Activated T-cell treated with anti-CD3 and anti-CD28 coated beads, Interleukin-2, amount 50 U/mL, for 72 hours (primary cell): ENCODE results near the gene CARS1. TPM values are rescaled to one million over a fixed set of nuclear protein-coding genes. Genes with fewer than 3 reads are reported as not detected.
A peak's percentile ranks its signal among the peaks of the same experiment; 100 is the strongest.

Source experiments
- ATAC-seq, 2 donors: fragments of 150-1000 bp; cut with Tn5 transposase; replicated peaks in 1 of 2; 2 replicates each; pipeline ENCODE4 v1.10.0; 2021; ENCODE audit warnings: moderate library complexity in 2 of 2, mild to moderate bottlenecking in 1 of 2
- DNase-seq, 2 donors: peaks; one replicate each; pipeline ENCODE4 v3.0.0; 2021 to 2022; ENCODE audit warnings: mixed read lengths in 1 of 2
- H3K27ac Mint-ChIP-seq: one replicate; pipeline ENCODE4 v1.8.0; 2022; ENCODE audit warnings: mild to moderate bottlenecking, moderate library complexity, mixed read lengths
- H3K27me3 Mint-ChIP-seq: one replicate; pipeline ENCODE4 v1.8.0; 2022; ENCODE audit warnings: low read depth, mixed read lengths
- H3K36me3 Mint-ChIP-seq, 2 donors: one replicate each; pipeline ENCODE4 v1.8.0; 2022; ENCODE audit warnings: mixed read lengths in 2 of 2, mild to moderate bottlenecking in 1 of 2; ENCODE audit not compliant: insufficient read depth in 2 of 2
- H3K4me1 Mint-ChIP-seq: one replicate; pipeline ENCODE4 v1.8.0; 2022; ENCODE audit warnings: low read depth, mixed read lengths
- H3K4me3 Mint-ChIP-seq, 2 donors: one replicate each; pipeline ENCODE4 v1.8.0; 2022; ENCODE audit warnings: mild to moderate bottlenecking in 2 of 2, mixed read lengths in 2 of 2, moderate library complexity in 2 of 2
- H3K9me3 Mint-ChIP-seq, 2 donors: one replicate each; pipeline ENCODE4 v1.8.0; 2022; ENCODE audit warnings: mixed read lengths in 2 of 2
- total RNA-seq, 2 donors: library from RNA; stranded (reverse); gene quantifications; one replicate each; pipeline ENCODE4 v1.2.3, GENCODE V29; 2022

Gene CARS1
- total RNA-seq, 2 donors from 2014 or later = 217 to 224 TPM

DNA sequence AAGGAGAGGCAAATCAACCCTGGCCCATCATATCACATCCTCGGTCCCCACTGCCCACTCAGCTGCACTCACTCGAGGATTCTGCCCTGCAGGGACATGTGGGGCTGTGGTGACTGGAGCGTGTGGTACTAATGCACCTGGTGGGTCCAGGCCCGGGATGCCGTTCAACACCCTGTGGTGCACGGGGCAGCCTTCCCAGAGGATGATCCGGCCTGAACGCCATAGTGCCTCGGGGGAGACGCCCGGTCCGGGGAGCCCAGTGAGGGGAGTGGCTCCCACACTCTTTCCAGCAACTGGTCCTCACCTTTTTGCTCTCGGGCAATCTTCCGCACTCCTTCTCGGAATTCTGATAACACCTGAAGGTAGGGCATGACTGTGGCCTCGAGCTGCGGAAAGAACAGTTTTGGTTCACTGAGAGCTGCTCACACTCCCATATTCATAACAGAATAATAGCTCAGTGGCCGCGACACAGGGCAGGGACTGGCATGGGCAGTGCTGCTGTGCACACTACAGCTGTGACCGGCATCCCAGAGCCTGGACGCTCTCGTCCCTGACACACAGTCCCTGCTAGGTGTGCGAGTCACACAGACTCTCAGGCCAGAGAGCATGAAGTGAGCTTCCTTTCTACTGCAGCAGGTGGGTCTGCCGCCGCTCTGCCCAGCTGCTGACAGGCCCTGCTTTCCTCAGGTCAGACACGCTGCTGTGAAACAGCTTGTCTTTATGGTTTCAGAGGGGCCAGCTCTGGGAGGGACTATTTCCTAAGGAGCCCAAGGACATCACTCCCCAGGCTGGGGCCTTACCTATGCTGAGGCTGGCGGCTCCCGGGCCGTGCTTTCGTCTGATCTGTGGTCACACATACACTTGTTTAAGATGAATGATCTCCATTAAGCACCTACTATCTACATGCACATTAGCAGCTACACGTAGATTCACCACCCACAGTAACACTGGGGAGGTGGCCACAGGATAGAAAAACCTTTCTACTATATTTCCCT, 45.0 kb downstream of the CARS1 start:
- no peak overlapping the region for H3K27ac Mint-ChIP-seq
- peaks cover 10 to 31% of the 10 kb centered on the region in 2 donors for H3K36me3 Mint-ChIP-seq
- ATAC-seq (no peak), DNase-seq (no peak)
- no peaks in the 10 kb centered on the region for H3K9me3 Mint-ChIP-seq
- H3K27me3 Mint-ChIP-seq = no peaks in the 10 kb centered on the region
- H3K4me1 Mint-ChIP-seq = peaks cover 76% of the 10 kb centered on the region
- no peak overlapping the region for H3K4me3 Mint-ChIP-seq

- H3K36me3 Mint-ChIP-seq = peaks cover 13 to 31% of the 10 kb centered on the region in 2 donors
- no peaks in the 10 kb centered on the region for H3K27me3 Mint-ChIP-seq
- H3K9me3 Mint-ChIP-seq = no peaks in the 10 kb centered on the region
- DNase-seq (peak in 1 of 2 donors; percentile 34), ATAC-seq (peak in 1 of 2 donors; percentile 40)
- H3K4me3 Mint-ChIP-seq = peak overlapping the region; percentile 11 to 74
- peaks cover 62% of the 10 kb centered on the region for H3K4me1 Mint-ChIP-seq
- H3K27ac Mint-ChIP-seq = peak overlapping the region; percentile 97
Measured at GRCh38 chr11:3010521-3011275, 46.5 kb downstream of the CARS1 start.

GRCh38 chr11:3010004-3010403, 47.2 kb downstream of the CARS1 start:
- Mint-ChIP-seq H3K4me1 (peaks cover 55% of the 10 kb centered on the region), H3K9me3 (no peaks in the 10 kb centered on the region), H3K27me3 (no peaks in the 10 kb centered on the region), H3K27ac (peak overlapping the region; percentile 79), H3K4me3 (peak overlapping the region in 1 of 2 donors; percentile 31), H3K36me3 (peaks cover 15 to 36% of the 10 kb centered on the region in 2 donors)
- DNase-seq (no peak), ATAC-seq (no peak)

GRCh38 chr11:3009481-3009880, 47.7 kb downstream of the CARS1 start:
- H3K36me3 Mint-ChIP-seq = peaks cover 16 to 38% of the 10 kb centered on the region in 2 donors
- H3K27me3 Mint-ChIP-seq = no peaks in the 10 kb centered on the region
- peaks cover 49% of the 10 kb centered on the region for H3K4me1 Mint-ChIP-seq
- H3K27ac Mint-ChIP-seq = peak overlapping the region; percentile 79
- H3K4me3 Mint-ChIP-seq = peak overlapping the region in 1 of 2 donors; percentile 31
- no peak for ATAC-seq
- no peaks in the 10 kb centered on the region for H3K9me3 Mint-ChIP-seq
- no peak for DNase-seq

DNA sequence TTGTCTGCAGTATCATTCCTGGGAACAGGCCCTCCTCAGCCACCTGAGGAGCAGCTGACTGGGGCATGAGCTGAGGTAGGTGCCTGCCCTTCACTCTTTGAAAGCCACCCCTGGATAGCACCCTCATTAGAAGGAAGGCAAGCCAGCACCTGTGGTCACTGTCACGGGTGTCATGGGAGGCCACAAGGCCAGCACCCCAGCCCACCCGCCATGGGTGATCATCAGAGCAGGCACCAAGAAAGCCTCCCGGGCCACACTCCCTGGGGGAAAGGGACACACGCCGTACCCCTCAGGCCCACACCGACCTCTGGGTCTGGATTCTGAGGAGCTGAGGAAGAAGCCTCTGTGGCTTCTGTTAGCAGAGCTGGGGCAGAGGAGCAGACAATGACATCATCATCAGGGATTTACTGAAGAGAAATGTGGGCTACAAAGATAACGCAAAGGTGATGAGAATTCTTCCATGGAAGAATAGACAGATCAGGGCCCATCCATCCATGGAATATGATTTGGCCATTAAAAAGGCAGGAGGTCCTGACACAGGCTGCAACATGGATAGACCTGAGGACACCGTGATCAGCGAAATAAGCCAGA, 48.4 kb downstream of the CARS1 start:
- Mint-ChIP-seq H3K36me3 (peaks cover 21 to 44% of the 10 kb centered on the region in 2 donors), H3K4me1 (peaks cover 43% of the 10 kb centered on the region), H3K4me3 (no peak overlapping the region), H3K27ac (peak overlapping the region; percentile 39), H3K9me3 (no peaks in the 10 kb centered on the region), H3K27me3 (no peaks in the 10 kb centered on the region)
- no peak for DNase-seq
- no peak for ATAC-seq

DNA sequence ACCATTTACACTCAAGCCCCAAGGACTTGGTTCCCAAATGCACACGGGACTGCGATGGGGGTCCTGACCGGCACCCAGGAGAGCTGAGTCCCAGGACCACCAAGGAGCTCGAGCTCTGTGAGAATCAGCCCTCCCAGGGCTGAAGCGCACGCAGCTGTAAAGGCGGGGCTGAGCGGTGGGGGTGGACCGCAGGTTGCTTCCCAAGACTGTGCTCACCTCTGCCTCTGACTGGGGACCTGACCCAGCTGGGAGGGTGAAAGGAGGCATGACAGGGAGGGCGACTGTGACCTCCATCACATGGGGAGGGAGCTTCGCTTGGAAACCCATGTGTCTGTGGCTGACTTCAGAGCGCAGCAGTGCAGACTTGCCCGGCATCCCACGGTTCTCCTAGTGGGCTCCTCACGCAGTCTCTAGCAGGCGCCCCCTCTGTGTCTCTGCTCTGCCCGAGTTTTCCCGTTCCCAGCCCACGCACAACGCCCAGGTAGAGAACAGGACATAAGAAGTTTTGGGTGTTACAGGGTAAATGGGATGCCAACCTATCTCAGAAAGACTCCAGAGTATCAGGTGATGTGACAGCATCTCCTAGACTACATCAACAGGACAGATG, 49.7 kb downstream of the CARS1 start:
- Mint-ChIP-seq H3K4me3 (no peak overlapping the region), H3K4me1 (peaks cover 38% of the 10 kb centered on the region), H3K27me3 (no peaks in the 10 kb centered on the region), H3K9me3 (no peaks in the 10 kb centered on the region), H3K36me3 (peaks cover 25 to 47% of the 10 kb centered on the region in 2 donors), H3K27ac (peak overlapping the region; percentile 34)
- no peak for ATAC-seq
- DNase-seq = no peak

GRCh38 chr11:3006505-3007260, 50.5 kb downstream of the CARS1 start:
- Mint-ChIP-seq H3K27ac (no peak overlapping the region), H3K27me3 (no peaks in the 10 kb centered on the region), H3K9me3 (no peaks in the 10 kb centered on the region), H3K36me3 (peaks cover 27 to 49% of the 10 kb centered on the region in 2 donors), H3K4me3 (no peak overlapping the region), H3K4me1 (peaks cover 38% of the 10 kb centered on the region)
- ATAC-seq = peak; percentile 58 to 61
- peak in 1 of 2 donors; percentile 37 for DNase-seq

- Mint-ChIP-seq H3K9me3 (no peaks in the 10 kb centered on the region), H3K4me3 (no peak overlapping the region), H3K27ac (peak overlapping the region; percentile 41), H3K27me3 (no peaks in the 10 kb centered on the region), H3K4me1 (peaks cover 22% of the 10 kb centered on the region), H3K36me3 (peaks cover 28 to 52% of the 10 kb centered on the region in 2 donors)
- ATAC-seq = no peak
- DNase-seq = no peak
Measured at GRCh38 chr11:3004481-3004880, 52.7 kb downstream of the CARS1 start.

GRCh38 chr11:3003396-3004231, 53.6 kb downstream of the CARS1 start:
- Mint-ChIP-seq H3K27me3 (no peaks in the 10 kb centered on the region), H3K4me1 (peaks cover 16% of the 10 kb centered on the region), H3K36me3 (peaks cover 23 to 47% of the 10 kb centered on the region in 2 donors), H3K9me3 (no peaks in the 10 kb centered on the region), H3K4me3 (no peak overlapping the region), H3K27ac (no peak overlapping the region)
- DNase-seq (no peak), ATAC-seq (no peak)

GRCh38 chr11:3002871-3003270, 54.4 kb downstream of the CARS1 start:
- H3K4me3 Mint-ChIP-seq = no peak overlapping the region
- H3K27ac Mint-ChIP-seq = no peak overlapping the region

DNA sequence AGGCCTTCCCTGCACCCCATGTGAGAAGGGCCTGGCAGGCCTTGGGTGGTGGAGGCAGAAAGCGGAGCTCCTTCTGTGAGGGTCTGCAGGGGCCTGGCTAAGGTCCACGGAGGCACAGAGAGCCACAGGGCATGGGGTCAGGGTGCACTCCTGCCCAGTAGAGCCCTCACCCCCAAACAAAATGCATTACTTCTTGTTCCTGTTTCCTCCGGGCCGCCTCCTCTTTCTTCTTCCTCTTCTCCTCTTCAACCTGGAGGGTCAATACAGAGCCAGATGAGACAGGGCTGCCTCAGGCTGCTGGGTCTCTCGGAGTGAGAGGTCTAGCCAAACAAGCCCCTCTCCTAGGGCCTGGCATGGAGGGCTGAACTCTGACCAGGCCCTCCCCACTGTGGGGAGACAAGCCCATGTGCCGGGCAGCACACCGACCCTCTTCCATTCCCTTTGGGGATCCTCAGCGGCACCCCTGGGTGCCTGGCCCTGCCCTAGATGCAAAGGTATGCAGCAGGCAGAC, 54.8 kb downstream of the CARS1 start:
- no peak for ATAC-seq
- Mint-ChIP-seq H3K4me1 (peaks cover 5% of the 10 kb centered on the region), H3K27ac (no peak overlapping the region), H3K27me3 (no peaks in the 10 kb centered on the region), H3K4me3 (no peak overlapping the region), H3K36me3 (peaks cover 22 to 40% of the 10 kb centered on the region in 2 donors), H3K9me3 (no peaks in the 10 kb centered on the region)
- DNase-seq = no peak

More at GRCh38 chr11:3002871-3003270, 54.4 kb downstream of the CARS1 start:
- DNase-seq = no peak
- no peak for ATAC-seq
- H3K36me3 Mint-ChIP-seq = peaks cover 22 to 43% of the 10 kb centered on the region in 2 donors
- H3K9me3 Mint-ChIP-seq = no peaks in the 10 kb centered on the region
- H3K4me1 Mint-ChIP-seq = peaks cover 10% of the 10 kb centered on the region
- H3K27me3 Mint-ChIP-seq = no peaks in the 10 kb centered on the region
